Karpas-422 (cell line): Measurements from ENCODE around the gene NME7. TPM values are rescaled to one million over a fixed set of nuclear protein-coding genes. Genes with fewer than 3 reads are reported as not detected.
A peak's percentile ranks its signal among the peaks of the same experiment; 100 is the strongest.

Experiments
- DNase-seq: peaks from one replicate; pipeline ENCODE4 v3.0.0-alpha.2; 2015
- H2AFZ ChIP-seq: fragments of 200-600 bp; sonication (generic); 2 replicates; pipeline ENCODE4 v1.6.1; 2014; ENCODE audit warnings: antibody characterized with exemption, low read length, mixed read lengths
- H3K27ac ChIP-seq: fragments of 200-600 bp; sonication (generic); 2 replicates; pipeline ENCODE4 v1.5.1; 2014; ENCODE audit warnings: mild to moderate bottlenecking, low read length, moderate library complexity
- H3K27me3 ChIP-seq: fragments of 200-600 bp; sonication (generic); 2 replicates; pipeline ENCODE4 v1.6.1; 2014; ENCODE audit warnings: low read length, mixed read lengths
- H3K36me3 ChIP-seq: fragments of 200-600 bp; sonication (generic); 2 replicates; pipeline ENCODE4 v1.6.1; 2014; ENCODE audit warnings: low read length, mixed read lengths; ENCODE audit not compliant: insufficient read depth
- H3K4me1 ChIP-seq: fragments of 200-600 bp; sonication (generic); 2 replicates; pipeline ENCODE4 v1.6.1; 2014; ENCODE audit warnings: mild to moderate bottlenecking, low read length, mixed read lengths
- H3K4me2 ChIP-seq: fragments of 200-600 bp; sonication (generic); 2 replicates; pipeline ENCODE4 v1.6.1; 2014; ENCODE audit warnings: low read length, low read depth, mild to moderate bottlenecking; ENCODE audit not compliant: poor library complexity, severe bottlenecking
- H3K4me3 ChIP-seq: fragments of 200-600 bp; sonication (generic); 2 replicates; pipeline ENCODE4 v1.5.1; 2014; ENCODE audit warnings: mild to moderate bottlenecking, antibody characterized with exemption, low read length, mixed read lengths
- H3K79me2 ChIP-seq: fragments of 200-600 bp; sonication (generic); 2 replicates; pipeline ENCODE4 v1.6.1; 2014; ENCODE audit warnings: mild to moderate bottlenecking, low read length, mixed read lengths
- H3K9ac ChIP-seq: fragments of 200-600 bp; sonication (generic); 2 replicates; pipeline ENCODE4 v1.6.0; 2014; ENCODE audit warnings: low read length
- H3K9me2 ChIP-seq: fragments of 200-600 bp; sonication (generic), shearing (Covaris generic); replicated peaks from 2 replicates; pipeline ENCODE4 v1.6.0; 2014; ENCODE audit warnings: mild to moderate bottlenecking, low read length, moderate library complexity; ENCODE audit not compliant: insufficient read depth
- H3K9me3 ChIP-seq: fragments of 300-700, 200-600 bp; sonication (generic); 2 replicates; pipeline ENCODE4 v1.6.1; 2014; ENCODE audit warnings: low read length, mixed read lengths
- H4K20me1 ChIP-seq: fragments of 200-600 bp; sonication (generic); 2 replicates; pipeline ENCODE4 v1.6.1; 2014; ENCODE audit warnings: mild to moderate bottlenecking, antibody characterized with exemption, low read length, low read depth; ENCODE audit not compliant: insufficient read depth
- total RNA-seq: library from RNA; depleted of rRNA; stranded (reverse); fragments of >200 nt; shearing (Covaris generic); gene quantifications from 2 replicates; pipeline ENCODE4 v1.2.3, GENCODE V29; 2014; ENCODE audit warnings: low replicate concordance; rRNA removed

Gene NME7
- total RNA-seq, 1 experiment from 2014 or later: 7.2 TPM

DNA sequence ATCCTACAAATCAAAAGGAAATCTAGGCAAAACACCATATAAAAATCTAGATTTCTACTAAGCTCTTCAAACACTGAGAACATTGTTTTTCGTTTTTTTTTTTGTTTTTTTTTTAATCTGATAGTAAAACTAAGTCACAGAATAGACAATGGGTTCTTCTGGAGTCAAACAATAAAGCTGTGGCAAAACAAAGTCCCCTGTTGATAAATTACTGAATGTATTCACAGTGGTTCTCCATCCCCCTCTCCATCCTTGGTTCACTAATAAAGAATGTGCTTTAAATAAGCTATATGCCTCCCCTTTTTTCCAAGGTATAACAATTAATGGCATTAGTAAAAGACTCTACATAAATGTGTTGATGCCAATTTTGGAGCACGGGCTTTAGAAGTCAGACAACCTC, 277.8 kb downstream of the NME7 start:
- Histone ChIP-seq H3K4me2 (no peak overlapping the region), H3K4me3 (no peak overlapping the region), H3K4me1 (peaks cover 17% of the 10 kb centered on the region), H3K79me2 (no peaks in the 10 kb centered on the region), H3K27me3 (no peaks in the 10 kb centered on the region), H3K9me2 (no peaks in the 10 kb centered on the region), H3K36me3 (no peaks in the 10 kb centered on the region), H3K9me3 (no peaks in the 10 kb centered on the region), H4K20me1 (no peaks in the 10 kb centered on the region), H3K9ac (no peak overlapping the region), H3K27ac (no peak overlapping the region), H2AFZ (no peak overlapping the region)
- DNase-seq: no peak

DNA sequence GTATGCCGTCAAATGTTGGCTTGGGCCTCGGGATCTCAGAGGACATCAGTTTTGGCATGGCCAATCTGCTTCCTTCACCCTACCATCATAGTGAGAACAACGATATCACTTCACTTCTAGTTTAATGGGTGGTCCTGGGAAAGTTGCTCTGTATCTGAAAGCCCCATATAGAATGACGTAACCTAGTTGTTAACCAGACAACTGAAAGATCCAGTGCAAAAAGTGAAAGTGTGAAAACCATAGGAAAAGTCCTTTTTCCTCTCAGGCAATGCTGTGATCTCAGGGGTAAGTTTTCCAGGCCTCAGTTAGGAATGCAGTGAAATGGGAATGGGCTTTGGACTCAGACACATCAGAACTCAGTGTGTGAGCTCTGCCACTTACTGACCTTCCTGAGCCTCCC, 279.7 kb downstream of the NME7 start:
- no peaks in the 10 kb centered on the region for H3K36me3 ChIP-seq
- no peak overlapping the region for H3K4me2 ChIP-seq
- no peak overlapping the region for H3K4me3 ChIP-seq
- H3K79me2 ChIP-seq: no peaks in the 10 kb centered on the region
- no peaks in the 10 kb centered on the region for H3K27me3 ChIP-seq
- no peaks in the 10 kb centered on the region for H3K9me3 ChIP-seq
- H4K20me1 ChIP-seq: no peaks in the 10 kb centered on the region
- H3K9me2 ChIP-seq: no peaks in the 10 kb centered on the region
- H2AFZ ChIP-seq: no peak overlapping the region
- no peak for DNase-seq
- H3K4me1 ChIP-seq: peaks cover 17% of the 10 kb centered on the region
- no peak overlapping the region for H3K27ac ChIP-seq
- no peak overlapping the region for H3K9ac ChIP-seq

DNA sequence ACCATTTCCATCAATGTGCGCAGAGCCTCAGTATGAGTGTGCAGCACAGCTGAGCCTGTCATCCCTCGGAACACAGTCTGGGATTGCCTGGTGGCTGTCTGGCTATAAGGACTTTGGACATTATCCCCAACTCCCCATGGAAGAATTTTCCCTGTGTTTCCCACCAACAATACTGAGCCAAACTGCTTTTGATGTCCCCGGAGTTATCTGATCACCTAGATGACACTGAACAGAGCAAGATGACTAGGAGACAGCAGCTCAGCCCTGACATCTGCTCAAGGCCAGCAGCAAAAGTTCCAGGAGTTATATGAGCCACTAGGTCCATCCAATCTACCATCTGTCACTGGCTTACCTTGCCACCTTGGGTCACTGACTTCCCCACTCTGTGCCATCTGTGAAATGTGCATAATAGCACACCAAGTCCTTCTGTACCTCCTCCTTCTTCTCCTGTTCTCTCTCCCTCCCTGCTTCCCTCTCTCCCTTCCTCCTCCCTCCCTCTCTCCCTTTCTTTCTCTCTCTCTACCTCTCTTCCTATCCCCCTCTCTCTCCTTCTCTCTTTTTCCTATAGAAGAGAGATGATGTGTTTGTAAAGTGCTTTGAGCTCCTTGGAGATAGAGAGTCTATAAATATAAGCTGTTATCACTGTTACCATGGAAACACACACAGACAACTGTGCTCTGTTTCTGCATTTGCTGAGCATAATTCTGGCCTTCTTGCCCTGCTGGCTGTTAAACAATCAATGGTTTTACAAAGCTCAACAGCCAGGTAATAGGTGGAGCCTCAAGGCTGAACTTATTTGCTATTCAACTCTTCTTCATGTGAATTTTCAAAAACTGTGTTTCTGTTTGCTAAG, 280.8 kb downstream of the NME7 start:
- no peak overlapping the region for H3K27ac ChIP-seq
- peak overlapping the region; percentile 36 for H3K4me2 ChIP-seq
- no peaks in the 10 kb centered on the region for H3K9me2 ChIP-seq
- no peaks in the 10 kb centered on the region for H3K9me3 ChIP-seq
- DNase-seq: peak; percentile 53
- H3K4me1 ChIP-seq: peaks cover 17% of the 10 kb centered on the region
- no peaks in the 10 kb centered on the region for H3K79me2 ChIP-seq
- H2AFZ ChIP-seq: no peak overlapping the region
- no peak overlapping the region for H3K9ac ChIP-seq
- no peaks in the 10 kb centered on the region for H4K20me1 ChIP-seq
- no peaks in the 10 kb centered on the region for H3K36me3 ChIP-seq
- H3K27me3 ChIP-seq: no peaks in the 10 kb centered on the region
- peak overlapping the region; percentile 31; the same call in 1 of the 2 replicates for H3K4me3 ChIP-seq

DNA sequence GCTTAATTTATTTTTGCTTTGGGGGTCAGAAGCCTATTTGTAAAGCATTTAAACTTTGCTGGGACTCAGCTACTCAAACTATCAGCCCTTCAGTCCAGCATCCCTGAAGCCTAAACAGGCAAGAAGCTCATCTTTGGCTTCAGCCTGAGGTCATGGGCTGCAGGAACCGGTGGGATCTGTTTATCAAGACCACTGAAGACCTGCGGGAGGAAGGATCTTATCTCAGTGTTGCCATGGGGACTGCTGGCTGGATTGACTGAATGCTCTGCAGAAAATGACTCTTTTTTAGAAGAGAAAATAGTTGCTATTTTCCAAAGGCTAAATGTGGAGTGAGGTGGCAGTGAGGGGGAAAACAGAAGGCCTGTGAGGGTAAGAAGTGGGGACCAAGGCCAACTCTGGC, 281.7 kb downstream of the NME7 start:
- DNase-seq: no peak
- Histone ChIP-seq H3K9me3 (no peaks in the 10 kb centered on the region), H3K4me1 (peaks cover 17% of the 10 kb centered on the region), H3K27ac (no peak overlapping the region), H4K20me1 (no peaks in the 10 kb centered on the region), H2AFZ (no peak overlapping the region), H3K36me3 (no peaks in the 10 kb centered on the region), H3K4me2 (no peak overlapping the region), H3K9me2 (no peaks in the 10 kb centered on the region), H3K9ac (no peak overlapping the region), H3K4me3 (no peak overlapping the region), H3K79me2 (no peaks in the 10 kb centered on the region), H3K27me3 (no peaks in the 10 kb centered on the region)

Other genes with a start within 250 kb of the NME7 start
- gene BLZF1, start 398 bp upstream of the NME7 start, total RNA-seq: 19.6 and 23.4 TPM in 2 replicates
- not detected in 2 replicates for gene CCDC181, start 59.7 kb upstream of the NME7 start, total RNA-seq
- gene SLC19A2, start 118.1 kb upstream of the NME7 start, total RNA-seq: 0.32 and 2.3 TPM in 2 replicates
- not detected in 2 replicates for gene F5, start 218.7 kb upstream of the NME7 start, total RNA-seq